H1 (cell line): ENCODE measurements around the gene FGF12. TPM values are rescaled to one million over a fixed set of nuclear protein-coding genes. Genes with fewer than 3 reads are reported as not detected.

Source experiments
- CTCF ChIA-PET: fragments of 300-600 bp; sonication (Branson Sonifier 250); formaldehyde crosslinking; loops from one replicate; lab custom pipeline; 2021; ENCODE audit not compliant: partially characterized antibody; lab: Charles Lee
- POLR2A ChIA-PET: fragments of 300-600 bp; sonication (Branson Sonifier 250); formaldehyde crosslinking; loops from one replicate; lab custom pipeline; 2021; ENCODE audit warnings: inconsistent platforms; ENCODE audit not compliant: partially characterized antibody; lab: Charles Lee
- DNase-seq, 2 experiments: peaks; one replicate each; pipeline versions ENCODE4 v3.0.0 to v3.0.0-alpha.2; 2010 to 2022; ENCODE audit warnings: low spot score in 2 of 2, low read depth in 1 of 2, mixed read lengths in 1 of 2
- FAIRE-seq: peaks from 2 replicates; lab custom pipeline; 2011; peaks lifted over from hg19 to GRCh38; lab: Jason Lieb, UNC
- H2AFZ ChIP-seq: 2 replicates; pipeline ENCODE4 v1.8.1; 2012; ENCODE audit warnings: low read length, inconsistent platforms
- H2AK5ac ChIP-seq: 2 replicates; pipeline ENCODE4 v1.6.1; 2013; ENCODE audit warnings: low read depth, low read length
- H2BK120ac ChIP-seq: replicated peaks from 2 replicates; pipeline ENCODE3; 2013; ENCODE audit warnings: low read depth, low read length, inconsistent platforms
- H2BK12ac ChIP-seq: 2 replicates; pipeline ENCODE4 v1.6.1; 2013; ENCODE audit warnings: low read depth, low read length
- H2BK15ac ChIP-seq: 2 replicates; pipeline ENCODE4 v1.6.1; 2013; ENCODE audit warnings: low read length
- H2BK20ac ChIP-seq: 2 replicates; pipeline ENCODE4 v1.6.1; 2013; ENCODE audit warnings: low read length
- H2BK5ac ChIP-seq: 2 replicates; pipeline ENCODE4 v1.6.1; 2013; ENCODE audit warnings: low read depth, low read length
- H3K14ac ChIP-seq: 2 replicates; pipeline ENCODE4 v1.6.1; 2013; ENCODE audit warnings: inconsistent platforms; ENCODE audit not compliant: insufficient read length
- H3K18ac ChIP-seq: 2 replicates; pipeline ENCODE4 v1.6.1; 2013; ENCODE audit warnings: low read length; ENCODE audit errors: extremely low read depth
- H3K23ac ChIP-seq: 2 replicates; pipeline ENCODE4 v1.6.1; 2013; ENCODE audit warnings: inconsistent platforms; ENCODE audit not compliant: insufficient read length
- H3K23me2 ChIP-seq: 2 replicates; pipeline ENCODE4 v1.6.1; 2013; ENCODE audit warnings: low read depth, low read length
- H3K27ac ChIP-seq: 2 replicates; pipeline ENCODE4 v1.6.1; 2011; ENCODE audit warnings: low read depth, low read length, inconsistent platforms
- H3K27me3 ChIP-seq, 4 experiments: replicated peaks in 1 of 4; 1 replicate in 1 of 4; 2 replicates in 3 of 4; pipeline versions ENCODE4 v1.6.1 to v1.8.1; 2011 to 2013; ENCODE audit warnings: low read length in 3 of 4, mild to moderate bottlenecking in 3 of 4, inconsistent platforms in 2 of 4, mixed read lengths in 2 of 4, moderate library complexity in 1 of 4; ENCODE audit not compliant: control insufficient read depth in 3 of 4, insufficient read depth in 3 of 4; ENCODE audit errors: extremely low read depth in 1 of 4
- H3K36me3 ChIP-seq, 4 experiments: 2 replicates each; pipeline versions ENCODE4 v1.6.1 to v1.8.1; 2011 to 2013; ENCODE audit warnings: mild to moderate bottlenecking in 4 of 4, low read length in 3 of 4, moderate library complexity in 2 of 4, control low read depth in 1 of 4, inconsistent platforms in 1 of 4; ENCODE audit not compliant: insufficient read depth in 4 of 4, control insufficient read depth in 2 of 4
- H3K4ac ChIP-seq: replicated peaks from 2 replicates; pipeline ENCODE3; 2013; ENCODE audit warnings: low read length, low read depth, mixed read lengths, inconsistent platforms; ENCODE audit not compliant: insufficient read length
- H3K4me1 ChIP-seq, 4 experiments: replicated peaks in 1 of 4; 1 replicate in 1 of 4; 2 replicates in 3 of 4; pipeline versions ENCODE4 v1.6.1 to v1.8.1; 2011 to 2013; ENCODE audit warnings: low read length in 3 of 4, inconsistent platforms in 2 of 4, mixed read lengths in 1 of 4; ENCODE audit not compliant: insufficient read depth in 4 of 4, control insufficient read depth in 3 of 4
- H3K4me2 ChIP-seq, 2 experiments: 2 replicates each; pipeline versions ENCODE4 v1.6.1 to v1.8.1; 2011 to 2013; ENCODE audit warnings: low read depth in 2 of 2, low read length in 2 of 2, control low read depth in 1 of 2, inconsistent platforms in 1 of 2, mild to moderate bottlenecking in 1 of 2; ENCODE audit not compliant: insufficient read depth in 1 of 2
- H3K4me3 ChIP-seq, 4 experiments: fragments of 200-600, 300-600 bp in 1 of 4; sonication (generic), shearing (Covaris generic), sonication (Bioruptor Twin) in 1 of 4; 2 replicates each; pipeline versions ENCODE4 v1.5.1 to v1.8.1; 2011 to 2016; ENCODE audit warnings: low read length in 4 of 4, low read depth in 3 of 4, control low read depth in 2 of 4, inconsistent platforms in 2 of 4, mild to moderate bottlenecking in 2 of 4, mixed read lengths in 1 of 4, moderate library complexity in 1 of 4; ENCODE audit not compliant: insufficient read depth in 2 of 4; ENCODE audit errors: extremely low read depth in 1 of 4
- H3K56ac ChIP-seq: replicated peaks from 2 replicates; pipeline ENCODE3; 2013; ENCODE audit warnings: low read depth, mild to moderate bottlenecking, mixed read lengths, low read length, inconsistent platforms; ENCODE audit not compliant: insufficient read length
- H3K79me1 ChIP-seq: 2 replicates; pipeline ENCODE4 v1.6.1; 2013; ENCODE audit warnings: low read depth, low read length, control low read depth
- H3K79me2 ChIP-seq, 2 experiments: 2 replicates each; pipeline versions ENCODE4 v1.6.1 to v1.8.1; 2012 to 2013; ENCODE audit warnings: low read length in 2 of 2, mild to moderate bottlenecking in 2 of 2, inconsistent platforms in 1 of 2; ENCODE audit not compliant: insufficient read depth in 2 of 2, control insufficient read depth in 1 of 2
- H3K9ac ChIP-seq, 4 experiments: replicated peaks in 1 of 4; 1 replicate in 1 of 4; 2 replicates in 3 of 4; pipeline versions ENCODE4 v1.6.1 to v1.8.1; 2011 to 2013; ENCODE audit warnings: low read depth in 3 of 4, low read length in 3 of 4, control low read depth in 2 of 4, mild to moderate bottlenecking in 2 of 4, moderate library complexity in 2 of 4, inconsistent platforms in 1 of 4; ENCODE audit errors: extremely low read depth in 1 of 4
- H3K9me3 ChIP-seq, 2 experiments: 2 replicates each; pipeline versions ENCODE4 v1.6.1 to v1.8.1; 2012 to 2013; ENCODE audit warnings: mild to moderate bottlenecking in 2 of 2, moderate library complexity in 2 of 2, control low read depth in 1 of 2, inconsistent platforms in 1 of 2, low read depth in 1 of 2, low read length in 1 of 2, mixed read lengths in 1 of 2; ENCODE audit not compliant: insufficient read depth in 2 of 2
- H4K20me1 ChIP-seq, 2 experiments: replicated peaks in 1 of 2; 2 replicates each; pipeline versions ENCODE3 to v1.8.1; 2011 to 2013; ENCODE audit warnings: inconsistent platforms in 2 of 2, low read length in 2 of 2, mild to moderate bottlenecking in 1 of 2; ENCODE audit not compliant: insufficient read depth in 2 of 2, control insufficient read depth in 1 of 2
- H4K5ac ChIP-seq: 2 replicates; pipeline ENCODE4 v1.6.1; 2013; ENCODE audit warnings: low read length, low read depth, mixed read lengths, inconsistent platforms; ENCODE audit not compliant: insufficient read length
- H4K8ac ChIP-seq: 2 replicates; pipeline ENCODE4 v1.8.0; 2013; ENCODE audit warnings: mild to moderate bottlenecking, moderate library complexity, low read length, inconsistent platforms; ENCODE audit not compliant: insufficient read depth; ENCODE audit errors: extremely low read depth
- H4K91ac ChIP-seq: replicated peaks from 2 replicates; pipeline ENCODE3; 2013; ENCODE audit warnings: low read length, mixed read lengths, inconsistent platforms; ENCODE audit not compliant: insufficient read length
- BCL11A ChIP-seq, 2 experiments: IDR thresholded peaks; one replicate each; pipeline ENCODE4 v1.6.1; 2011; ENCODE audit warnings: low read depth in 2 of 2, low read length in 2 of 2, mild to moderate bottlenecking in 2 of 2
- CEBPB ChIP-seq: IDR thresholded peaks from 2 replicates; pipeline ENCODE4 v1.6.1; 2012; ENCODE audit warnings: low read depth, low read length
- CHD1 ChIP-seq: IDR thresholded peaks from 2 replicates; pipeline ENCODE4 v1.6.1; 2012; ENCODE audit warnings: low read depth, low read length, improper control_type of control experiment
- CREB1 ChIP-seq: IDR thresholded peaks from 2 replicates; pipeline ENCODE4 v1.6.1; 2012; ENCODE audit warnings: inconsistent platforms
- GABPA ChIP-seq: IDR thresholded peaks from 2 replicates; pipeline ENCODE4 v1.6.1; 2011; ENCODE audit warnings: mild to moderate bottlenecking, low read length, moderate library complexity, borderline replicate concordance; ENCODE audit not compliant: insufficient read depth
- NRF1 ChIP-seq: IDR thresholded peaks from 2 replicates; pipeline ENCODE4 v1.6.1; 2011; ENCODE audit warnings: mild to moderate bottlenecking, low read depth, low read length, improper control_type of control experiment
- SAP30 ChIP-seq: fragments of 300-600 bp; sonication (generic); IDR thresholded peaks from 2 replicates; pipeline ENCODE4 v1.7.1; 2012; ENCODE audit warnings: low read length, moderate library complexity, mild to moderate bottlenecking, inconsistent platforms; ENCODE audit not compliant: insufficient read depth, insufficient replicate concordance
- SIN3A ChIP-seq, 2 experiments: IDR thresholded peaks in 1 of 2; conservative IDR thresholded peaks in 1 of 2; 2 replicates each; pipeline ENCODE4 v1.6.1; 2011 to 2012; ENCODE audit warnings: low read length in 2 of 2, improper control_type of control experiment in 1 of 2, low read depth in 1 of 2, mild to moderate bottlenecking in 1 of 2
- SUZ12 ChIP-seq: fragments of 200-600 bp; sonication (generic); IDR thresholded peaks from 2 replicates; pipeline ENCODE4 v1.6.1; 2012; ENCODE audit warnings: mild to moderate bottlenecking, inconsistent platforms, low read length, moderate library complexity, mixed read lengths
- USF2 ChIP-seq: IDR thresholded peaks from 2 replicates; pipeline ENCODE4 v1.6.1; 2011; ENCODE audit warnings: low read length, improper control_type of control experiment
- ZNF274 ChIP-seq: IDR thresholded peaks from 2 replicates; pipeline ENCODE4 v1.7.0; 2012; ENCODE audit warnings: low read length, borderline replicate concordance; ENCODE audit errors: extremely low read depth
- WGBS, 2 experiments: shearing (Covaris generic) in 1 of 2; methylation state at CpG; one replicate each; pipeline versions ENCODE4 v1.1.6 to v1.1.7; 2013 to 2015; ENCODE audit warnings: low lambda C conversion rate in 2 of 2, mixed read lengths in 2 of 2, inconsistent platforms in 1 of 2, low coverage in 1 of 2, missing lambda C conversion rate in 1 of 2; ENCODE audit not compliant: insufficient replicate concordance in 2 of 2, insufficient coverage in 1 of 2, insufficient read length in 1 of 2; ENCODE audit errors: extremely low coverage in 1 of 2, missing lambda C conversion rate in 1 of 2; 5-methylcytosine and 5-hydroxymethylcytosine counted together
- polyA plus RNA-seq, 7 experiments: library from polyadenylated mRNA; depleted of rRNA in 3 of 7; stranded (reverse) in 5 of 7; unstranded in 2 of 7; fragments of >200 nt in 5 of 7; fragments of 200-250 nt in 2 of 7; gene quantifications; 1 replicate in 5 of 7; 2 replicates in 1 of 7; 4 replicates in 1 of 7; pipeline versions ENCODE4 v1.2.1 to v1.2.3, GENCODE V29; 2011 to 2013; ENCODE audit warnings: missing spikeins in 2 of 7, mixed read lengths in 2 of 7
- total RNA-seq: library from RNA; stranded (reverse); fragmentation: NEBNext Ultra II Directional; extraction: Animal tissue kit (Norgen Biotek cat#: 25700); gene quantifications from 2 replicates; pipeline ENCODE4 v1.2.1, GENCODE V29; 2021
- TF ChIP-seq, protein P1 (sequence below): IDR thresholded peaks from 2 replicates; pipeline ENCODE4 v1.6.1; 2012; ENCODE audit warnings: inconsistent platforms

The FGF12 gene
- total and polyA plus RNA-seq, 2 of the 8 experiments (the other 6 are each of a cell fraction or from before 2014, with no cell fraction given) = 4.1 to 16.6 TPM

GRCh38 chr3:192434186-192434585 is 293.2 kb downstream of the FGF12 start:
- no peak overlapping the region for H3K4ac ChIP-seq
- no peaks in the 10 kb centered on the region for H3K27me3 ChIP-seq
- H3K23ac ChIP-seq = no peak overlapping the region
- no peak overlapping the region for H3K4me2 ChIP-seq
- H3K9ac ChIP-seq = no peak overlapping the region
- H3K79me2 ChIP-seq = no peaks in the 10 kb centered on the region
- no peak overlapping the region for H3K4me3 ChIP-seq
- H3K14ac ChIP-seq = no peak overlapping the region
- no peaks in the 10 kb centered on the region for H3K36me3 ChIP-seq
- 91% methylated on average over 2 of the region's 2 CpGs; no CpG with 5 or more reads in 1 of the 2 experiments for WGBS, 2 experiments
- no peaks in the 10 kb centered on the region for H3K79me1 ChIP-seq
- H2AK5ac ChIP-seq = no peak overlapping the region
- H4K91ac ChIP-seq = no peak overlapping the region
- H2BK12ac ChIP-seq = no peak overlapping the region
- FAIRE-seq = no peak
- H3K18ac ChIP-seq = no peak overlapping the region
- H2BK5ac ChIP-seq = no peak overlapping the region
- no peaks in the 10 kb centered on the region for H3K9me3 ChIP-seq
- POLR2A ChIA-PET = no interaction called here
- CTCF ChIA-PET = interaction anchor here (0.6 to 3.8 kb wide), 7 partner anchors 8 to 927 kb away, joined by 3 to 29 read pairs (median 7); no protein-coding TSS in a partner anchor
- no peak overlapping the region for H2BK120ac ChIP-seq
- H4K5ac ChIP-seq = no peak overlapping the region
- no peak for DNase-seq
- H2AFZ ChIP-seq = no peak overlapping the region
- no peaks in the 10 kb centered on the region for H4K20me1 ChIP-seq
- no peak overlapping the region for H2BK20ac ChIP-seq
- no peaks in the 10 kb centered on the region for H3K23me2 ChIP-seq
- H3K27ac ChIP-seq = no peak overlapping the region
- H2BK15ac ChIP-seq = no peak overlapping the region
- H4K8ac ChIP-seq = no peak overlapping the region
- H3K4me1 ChIP-seq = no peaks in the 10 kb centered on the region
- H3K56ac ChIP-seq = no peak overlapping the region
- TF ChIP-seq ZNF274 (no peak), NRF1 (no peak), GABPA (no peak), BCL11A (IDR thresholded peaks at IDR 0.05; ENCODE audit: low read depth in 2 of 2, low read length in 2 of 2) (no peak), CREB1 (no peak), CHD1 (no peak), SAP30 (no peak), USF2 (no peak), CEBPB (no peak), SUZ12 (no peak), SIN3A (conservative IDR thresholded peaks at IDR 0.05 in 1 of 2, IDR thresholded peaks at IDR 0.05 in 1 of 2; ENCODE audit: low read depth in 1 of 2, low read length in 2 of 2) (no peak)
- TF ChIP-seq, protein P1, sequence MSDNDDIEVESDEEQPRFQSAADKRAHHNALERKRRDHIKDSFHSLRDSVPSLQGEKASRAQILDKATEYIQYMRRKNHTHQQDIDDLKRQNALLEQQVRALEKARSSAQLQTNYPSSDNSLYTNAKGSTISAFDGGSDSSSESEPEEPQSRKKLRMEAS = no peak
